K562 (cell line): ENCODE measurements around the gene PRDX3. TPM values are rescaled to one million over a fixed set of nuclear protein-coding genes. Genes with fewer than 3 reads are reported as not detected.
A peak's percentile ranks its signal among the peaks of the same experiment; 100 is the strongest.

Experiments
- ARID4B ChIP-seq: sonication (generic); formaldehyde crosslinking; IDR thresholded peaks from 2 replicates; pipeline ENCODE4 v1.8.0; 2022; ENCODE audit warnings: mild to moderate bottlenecking, missing genetic modification reagents
- ATF4 ChIP-seq: fragments of 450-650 bp; formaldehyde crosslinking; IDR thresholded peaks from 2 replicates; pipeline ENCODE4 v1.4.0; 2022; ENCODE audit warnings: mild to moderate bottlenecking, moderate library complexity
- CHCHD3 ChIP-seq: fragments of 250-450 bp; sonication (Bioruptor Pico); IDR thresholded peaks from 2 replicates; pipeline ENCODE4 v2.1.2; 2022; ENCODE audit warnings: mild to moderate bottlenecking
- CREB1 ChIP-seq, 2 experiments: sonication (generic) in 1 of 2; formaldehyde crosslinking in 1 of 2; IDR thresholded peaks; 2 replicates each; pipeline versions ENCODE4 v1.6.1 to v1.8.0; 2012 to 2022; ENCODE audit warnings: inconsistent platforms in 1 of 2, mild to moderate bottlenecking in 1 of 2, missing genetic modification reagents in 1 of 2, moderate library complexity in 1 of 2
- EHMT2 ChIP-seq: fragments of 450-650 bp; IDR thresholded peaks from 2 replicates; pipeline ENCODE4 v1.6.1; 2018; ENCODE audit warnings: antibody characterized with exemption
- GMEB1 ChIP-seq: fragments of 250-450 bp; sonication (Bioruptor Pico); IDR thresholded peaks from 2 replicates; pipeline ENCODE4 v1.4.0; 2020; ENCODE audit warnings: mild to moderate bottlenecking
- HBP1 ChIP-seq: fragments of 450-650 bp; formaldehyde crosslinking; IDR thresholded peaks from 2 replicates; pipeline ENCODE4 v1.4.0; 2022; ENCODE audit warnings: missing genetic modification characterization
- HDAC3 ChIP-seq: fragments of 450-650 bp; IDR thresholded peaks from 2 replicates; pipeline ENCODE4 v1.6.1; 2018; ENCODE audit warnings: borderline replicate concordance, mild to moderate bottlenecking, moderate library complexity; ENCODE audit not compliant: partially characterized antibody
- HIVEP1 ChIP-seq: fragments of 250-450 bp; sonication (Bioruptor Pico); IDR thresholded peaks from 2 replicates; pipeline ENCODE4 v1.4.0; 2020; ENCODE audit warnings: mild to moderate bottlenecking
- HMGN3 ChIP-seq: IDR thresholded peaks from 2 replicates; pipeline ENCODE4 v1.6.1; 2011; ENCODE audit warnings: borderline replicate concordance, low read depth, mild to moderate bottlenecking, mixed read lengths, low read length; ENCODE audit not compliant: insufficient read length; ENCODE audit errors: extremely low read depth
- NCOA1 ChIP-seq: fragments of 450-650 bp; IDR thresholded peaks from 2 replicates; pipeline ENCODE4 v1.6.1; 2016; ENCODE audit warnings: low read depth
- NCOA2 ChIP-seq, 2 experiments: fragments of 450-650 bp; IDR thresholded peaks; 2 replicates each; pipeline ENCODE4 v1.6.1; 2018; ENCODE audit warnings: mild to moderate bottlenecking in 2 of 2, moderate library complexity in 1 of 2; ENCODE audit not compliant: partially characterized antibody in 2 of 2
- POLR2H ChIP-seq: IDR thresholded peaks from 2 replicates; pipeline ENCODE4 v1.6.1; 2016; ENCODE audit warnings: missing genetic modification characterization, low read depth, mild to moderate bottlenecking, control low read depth, missing compliant biosample characterization, moderate library complexity
- PPARD ChIP-seq: fragments of 250-450 bp; sonication (Bioruptor Pico); IDR thresholded peaks from 2 replicates; pipeline ENCODE4 v1.8.0; 2022; ENCODE audit warnings: inconsistent platforms, mild to moderate bottlenecking, moderate library complexity
- PRMT5 ChIP-seq: sonication (generic); formaldehyde crosslinking; IDR thresholded peaks from 2 replicates; pipeline ENCODE4 v1.5.0; 2020; ENCODE audit warnings: missing genetic modification reagents
- RHOXF2B ChIP-seq: fragments of 250-450 bp; sonication (Bioruptor Pico); conservative IDR thresholded peaks from 2 replicates; pipeline ENCODE4 v1.5.1; 2021
- SIX5 ChIP-seq, 2 experiments: IDR thresholded peaks; 2 replicates each; pipeline ENCODE4 v1.6.1; 2011; ENCODE audit warnings: low read length in 2 of 2, borderline replicate concordance in 1 of 2, low read depth in 1 of 2, mild to moderate bottlenecking in 1 of 2, moderate library complexity in 1 of 2; ENCODE audit not compliant: insufficient read depth in 1 of 2
- SP1 ChIP-seq: sonication (generic); formaldehyde crosslinking; IDR thresholded peaks from 2 replicates; pipeline ENCODE4 v1.8.1; 2022; ENCODE audit warnings: mild to moderate bottlenecking, missing genetic modification reagents
- TAF9B ChIP-seq: fragments of 450-650 bp; IDR thresholded peaks from 2 replicates; pipeline ENCODE4 v1.6.1; 2018; ENCODE audit warnings: mild to moderate bottlenecking; ENCODE audit not compliant: partially characterized antibody
- ZSCAN29 ChIP-seq: fragments of 450-650 bp; IDR thresholded peaks from 2 replicates; pipeline ENCODE4 v1.6.1; 2017
- polyA plus RNA-seq, 8 experiments: library from polyadenylated mRNA; depleted of rRNA in 4 of 8; stranded (reverse) in 5 of 8; unstranded in 3 of 8; fragments of >200 nt; fragmentation: Nextera tagmentation in 2 of 8; fragmentation: Illumina TruSeq in 1 of 8; extraction: Ambion mirVana in 2 of 8; extraction: Trizol in 1 of 8; gene quantifications; 2 replicates each; pipeline versions ENCODE4 v1.2.1 to v1.2.3, GENCODE V29; 2011 to 2014; ENCODE audit warnings: inconsistent platforms in 1 of 8, missing spikeins in 1 of 8
- total RNA-seq, 7 experiments: library from RNA; depleted of rRNA in 6 of 7; stranded (reverse); fragments of >200 nt in 6 of 7; fragmentation: Illumina TruSeq in 2 of 7; extraction: Trizol in 2 of 7; gene quantifications; 2 replicates each; pipeline versions ENCODE4 v1.2.1 to v1.2.3, GENCODE V29; 2011 to 2021; ENCODE audit warnings: low replicate concordance in 1 of 7

The PRDX3 gene
- total and polyA plus RNA-seq, 9 of the 15 experiments (the other 6 are each of a cell fraction or from before 2014, with no cell fraction given): 122 to 994 (median 173) TPM

- TF ChIP-seq PPARD (CRISPR knock-in tag) (no peak), HBP1 (no peak), CHCHD3 (CRISPR knock-in tag) (no peak), NCOA1 (0 out of 2 replicates have a peak, but pooled peaks have one; percentile 53), EHMT2 (no peak), HMGN3 (no peak), ATF4 (CRISPR knock-in tag) (no peak), GMEB1 (no peak), POLR2H (tag) (peak; percentile 87), SP1 (CRISPR knock-in tag) (peak; percentile 57; the same call in 1 of the 2 replicates), PRMT5 (CRISPR knock-in tag) (no peak), TAF9B (peak; percentile 87), ZSCAN29 (no peak), NCOA2 (IDR thresholded peaks at IDR 0.05; ENCODE audit: partially characterized antibody in 2 of 2) (no peak), CREB1 (IDR thresholded peaks at IDR 0.05) (no peak), CREB1 (CRISPR knock-in tag; IDR thresholded peaks at IDR 0.05) (no peak), HIVEP1 (no peak), ARID4B (CRISPR knock-in tag) (no peak), SIX5 (IDR thresholded peaks at IDR 0.05; ENCODE audit: borderline replicate concordance in 1 of 2, insufficient read depth in 1 of 2, low read depth in 1 of 2, low read length in 2 of 2) (no peak), RHOXF2B (no peak), HDAC3 (no peak)
Measured at GRCh38 chr10:119178372-119179119, at the start of gene PRDX3 (continued).
